ENCODE results near the gene NDUFAF7. TPM values are rescaled to one million over a fixed set of nuclear protein-coding genes. Genes with fewer than 3 reads are reported as not detected.
"Not testable (repeated sequence)": the region's sequence is repeated elsewhere in the genome, so short reads cannot be mapped to it uniquely, and the experiment has no call there.

Gene NDUFAF7
- polyA plus RNA-seq, 2 of the 4 experiments (the other 2 are of a cell fraction), result 28.8 to 48.0 TPM

DNA sequence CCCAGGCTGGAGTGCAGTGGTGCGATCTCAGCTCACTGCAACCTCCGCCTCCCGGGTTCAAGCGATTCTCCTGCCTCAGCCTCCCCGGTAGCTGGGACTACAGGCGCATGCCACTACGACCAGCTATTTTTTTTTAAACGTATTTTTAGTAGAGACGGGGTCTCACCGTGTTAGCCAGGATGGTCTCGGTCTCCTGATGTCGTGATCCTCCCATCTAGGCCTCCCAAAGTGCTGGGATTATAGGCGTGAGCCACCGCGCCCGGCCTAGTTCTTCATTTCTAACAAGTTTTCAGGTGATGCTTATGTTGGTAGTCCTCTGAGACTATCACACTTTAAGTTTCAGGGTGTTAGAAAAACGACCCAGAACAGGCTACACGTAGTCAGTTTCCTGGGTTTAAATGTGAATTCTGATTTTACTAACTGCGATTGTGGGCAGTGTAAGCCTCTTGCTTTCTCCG lies 35.6 kb upstream of the NDUFAF7 start:
- not testable (repeated sequence) for FAIRE-seq; DNase-seq (ENCODE audit: low read depth in 1 of 2, low spot score in 1 of 2); H3K9me3 ChIP-seq
- POLR2A ChIA-PET, result interaction anchor here (1.0 to 1.2 kb wide), 2 partner anchors 38 to 39 kb away, joined by 4 to 5 read pairs; partner anchors contain the start of gene EIF2AK2
- H3K4me3 ChIP-seq, result peak overlapping the region; percentile 70
- peak in 1 of 2 experiments; percentile 17; a peak in 1 of 6 replicates for ATAC-seq
- CTCF ChIA-PET, result interaction anchor here (0.7 to 2.5 kb wide), 3 partner anchors 11 to 38 kb away, joined by 3 to 8 read pairs (median 7); no protein-coding TSS in a partner anchor
- peak overlapping the region; percentile 81 to 91 for H3K27ac ChIP-seq
- TF ChIP-seq CHD4 (IDR thresholded peaks at IDR 0.05; ENCODE audit: borderline replicate concordance), result peak; percentile 67; the same call in 1 of the 2 replicates
- H3K4me2 ChIP-seq, result peak overlapping the region; percentile 99
- H3K4me1 ChIP-seq, result peaks cover 12% of the 10 kb centered on the region
- WGBS (ENCODE audit: missing lambda C conversion rate), result 73% methylated on average over 20 of the region's 20 CpGs

- peak; percentile 88 to 92 for DNase-seq (ENCODE audit: low read depth in 1 of 2, low spot score in 1 of 2)
Observed at GRCh38 chr2:37196320-37197195, 34.9 kb upstream of the NDUFAF7 start, which contains the start of gene CEBPZOS. Gene CEBPZOS, plus strand, starts transcription at chr2:37196496. Its CDS starts 3,209 bp downstream, at chr2:37199705.

More at GRCh38 chr2:37196320-37197195, 34.9 kb upstream of the NDUFAF7 start, which contains the start of gene CEBPZOS:
- peak; percentile 87 to 89 for ATAC-seq
- peak; percentile 59 for FAIRE-seq
- POLR2A ChIA-PET, result interaction anchor here (0.9 to 1.2 kb wide), 4 partner anchors 36 to 41 kb away, joined by 3 to 5 read pairs (median 4); partner anchors contain the start of gene EIF2AK2
- Histone ChIP-seq H3K4me1 (peaks cover 12% of the 10 kb centered on the region), H3K4me3 (peak within 1 kb of the TSS; percentile 70), H3K27ac (peak within 1 kb of the TSS; percentile 81 to 91), H3K4me2 (peak within 1 kb of the TSS; percentile 99), H3K9me3 (no peaks in the 10 kb centered on the region)
- under 1% methylated on average over 53 of the region's 72 CpGs for WGBS (ENCODE audit: missing lambda C conversion rate)
- CTCF ChIA-PET, result interaction anchor here (0.6 to 2.5 kb wide), 4 partner anchors 12 to 103 kb away, joined by 3 to 7 read pairs (median 3); partner anchors contain the start of genes CEBPZ and NDUFAF7
- TF ChIP-seq BHLHE40 (IDR thresholded peaks at IDR 0.05; ENCODE audit: low read depth, low read length), result no peak
- peak; percentile 77 to 90; a peak in 3 of 5 replicates for TF ChIP-seq JUN (IDR thresholded peaks at IDR 0.05)
- peak; percentile 91 for TF ChIP-seq POLR2A (IDR thresholded peaks at IDR 0.05; ENCODE audit: low read length)
- TF ChIP-seq, protein P1, sequence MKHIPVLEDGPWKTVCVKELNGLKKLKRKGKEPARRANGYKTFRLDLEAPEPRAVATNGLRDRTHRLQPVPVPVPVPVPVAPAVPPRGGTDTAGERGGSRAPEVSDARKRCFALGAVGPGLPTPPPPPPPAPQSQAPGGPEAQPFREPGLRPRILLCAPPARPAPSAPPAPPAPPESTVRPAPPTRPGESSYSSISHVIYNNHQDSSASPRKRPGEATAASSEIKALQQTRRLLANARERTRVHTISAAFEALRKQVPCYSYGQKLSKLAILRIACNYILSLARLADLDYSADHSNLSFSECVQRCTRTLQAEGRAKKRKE (CRISPR knock-in tag; IDR thresholded peaks at IDR 0.05; ENCODE audit: low read depth), result no peak
- TF ChIP-seq, protein P2, sequence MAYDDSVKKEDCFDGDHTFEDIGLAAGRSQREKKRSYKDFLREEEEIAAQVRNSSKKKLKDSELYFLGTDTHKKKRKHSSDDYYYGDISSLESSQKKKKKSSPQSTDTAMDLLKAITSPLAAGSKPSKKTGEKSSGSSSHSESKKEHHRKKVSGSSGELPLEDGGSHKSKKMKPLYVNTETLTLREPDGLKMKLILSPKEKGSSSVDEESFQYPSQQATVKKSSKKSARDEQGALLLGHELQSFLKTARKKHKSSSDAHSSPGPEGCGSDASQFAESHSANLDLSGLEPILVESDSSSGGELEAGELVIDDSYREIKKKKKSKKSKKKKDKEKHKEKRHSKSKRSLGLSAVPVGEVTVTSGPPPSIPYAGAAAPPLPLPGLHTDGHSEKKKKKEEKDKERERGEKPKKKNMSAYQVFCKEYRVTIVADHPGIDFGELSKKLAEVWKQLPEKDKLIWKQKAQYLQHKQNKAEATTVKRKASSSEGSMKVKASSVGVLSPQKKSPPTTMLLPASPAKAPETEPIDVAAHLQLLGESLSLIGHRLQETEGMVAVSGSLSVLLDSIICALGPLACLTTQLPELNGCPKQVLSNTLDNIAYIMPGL (CRISPR knock-in tag; IDR thresholded peaks at IDR 0.05; ENCODE audit: borderline replicate concordance), result peak; percentile 74; the same call in 1 of the 2 replicates
- peak; percentile 34; the same call in 1 of the 2 replicates for TF ChIP-seq GATA3 (IDR thresholded peaks at IDR 0.05; ENCODE audit: borderline replicate concordance)
- peak; percentile 7; the same call in 1 of the 3 replicates for TF ChIP-seq SMC3 (IDR thresholded peaks at IDR 0.05)
- TF ChIP-seq HDAC2 (IDR thresholded peaks at IDR 0.05), result no peak
- TF ChIP-seq SREBF2 (IDR thresholded peaks at IDR 0.05), result no peak
- TF ChIP-seq MAX (IDR thresholded peaks at IDR 0.05), result peak; percentile 96
- TF ChIP-seq, protein P3, sequence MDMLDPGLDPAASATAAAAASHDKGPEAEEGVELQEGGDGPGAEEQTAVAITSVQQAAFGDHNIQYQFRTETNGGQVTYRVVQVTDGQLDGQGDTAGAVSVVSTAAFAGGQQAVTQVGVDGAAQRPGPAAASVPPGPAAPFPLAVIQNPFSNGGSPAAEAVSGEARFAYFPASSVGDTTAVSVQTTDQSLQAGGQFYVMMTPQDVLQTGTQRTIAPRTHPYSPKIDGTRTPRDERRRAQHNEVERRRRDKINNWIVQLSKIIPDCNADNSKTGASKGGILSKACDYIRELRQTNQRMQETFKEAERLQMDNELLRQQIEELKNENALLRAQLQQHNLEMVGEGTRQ (IDR thresholded peaks at IDR 0.05), result 0 out of 2 replicates have a peak, but pooled peaks have one; percentile 6
- no peak for TF ChIP-seq TP53 (CRISPR knock-in tag; IDR thresholded peaks at IDR 0.05)
- 0 out of 2 replicates have a peak, but pooled peaks have one; percentile 33 for TF ChIP-seq RNF2 (IDR thresholded peaks at IDR 0.05; ENCODE audit: borderline replicate concordance, low read depth)
- TF ChIP-seq, protein P4, sequence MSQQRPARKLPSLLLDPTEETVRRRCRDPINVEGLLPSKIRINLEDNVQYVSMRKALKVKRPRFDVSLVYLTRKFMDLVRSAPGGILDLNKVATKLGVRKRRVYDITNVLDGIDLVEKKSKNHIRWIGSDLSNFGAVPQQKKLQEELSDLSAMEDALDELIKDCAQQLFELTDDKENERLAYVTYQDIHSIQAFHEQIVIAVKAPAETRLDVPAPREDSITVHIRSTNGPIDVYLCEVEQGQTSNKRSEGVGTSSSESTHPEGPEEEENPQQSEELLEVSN (IDR thresholded peaks at IDR 0.05; ENCODE audit: borderline replicate concordance, low read depth), result peak; percentile 93
- TF ChIP-seq PHF8 (IDR thresholded peaks at IDR 0.05; ENCODE audit: borderline replicate concordance, low read depth), result peak; percentile 87
- peak; percentile 88 for TF ChIP-seq BCL3 (IDR thresholded peaks at IDR 0.05)
- TF ChIP-seq KDM5A (IDR thresholded peaks at IDR 0.05), result 0 out of 2 replicates have a peak, but pooled peaks have one; percentile 32
